GM23338 (cell line): Measurements from ENCODE around the gene MT1F. TPM values are rescaled to one million over a fixed set of nuclear protein-coding genes. Genes with fewer than 3 reads are reported as not detected.

Experiments
- ATAC-seq: fragments of 200-7000 bp; cut with Tn5 transposase; 3 replicates; pipeline ENCODE4 v1.9.1; 2020
- DNase-seq: peaks from one replicate; pipeline ENCODE4 v3.0.0-alpha.2; 2015; ENCODE audit warnings: low spot score
- H2AFZ ChIP-seq: fragments of 200-600 bp; sonication (generic); 2 replicates; pipeline ENCODE4 v1.8.0; 2016; ENCODE audit warnings: antibody characterized with exemption, mild to moderate bottlenecking, moderate library complexity
- H3F3A ChIP-seq: fragments of 200-600 bp; sonication (generic); replicated peaks from 2 replicates; pipeline ENCODE4 v1.8.0; 2017; ENCODE audit warnings: antibody characterized with exemption, mixed run types, low read depth
- H3K27ac ChIP-seq: fragments of 200-600 bp; sonication (generic); 2 replicates; pipeline ENCODE4 v1.6.1; 2016; ENCODE audit warnings: low read depth
- H3K27me3 ChIP-seq: fragments of 200-600 bp; sonication (generic); 2 replicates; pipeline ENCODE4 v1.8.0; 2016; ENCODE audit warnings: mild to moderate bottlenecking, mixed run types, moderate library complexity; ENCODE audit not compliant: insufficient read depth
- H3K36me3 ChIP-seq: fragments of 200-600 bp; sonication (generic); 2 replicates; pipeline ENCODE4 v1.8.0; 2016; ENCODE audit warnings: mild to moderate bottlenecking; ENCODE audit not compliant: insufficient read depth
- H3K4me1 ChIP-seq: fragments of 200-600 bp; sonication (generic); 2 replicates; pipeline ENCODE4 v1.8.0; 2016; ENCODE audit warnings: mild to moderate bottlenecking, moderate library complexity; ENCODE audit not compliant: insufficient read depth
- H3K4me2 ChIP-seq: fragments of 200-600 bp; sonication (generic); 2 replicates; pipeline ENCODE4 v1.7.1; 2017; ENCODE audit warnings: mixed run types
- H3K4me3 ChIP-seq: fragments of 200-600 bp; sonication (generic); 2 replicates; pipeline ENCODE4 v1.6.1; 2016; ENCODE audit warnings: mixed run types
- H3K79me2 ChIP-seq: fragments of 200-600 bp; sonication (generic); replicated peaks from 2 replicates; pipeline ENCODE4 v1.8.0; 2017; ENCODE audit warnings: mild to moderate bottlenecking; ENCODE audit not compliant: insufficient read depth
- H3K9me2 ChIP-seq: fragments of 200-600 bp; sonication (generic); 2 replicates; pipeline ENCODE4 v1.8.0; 2017; ENCODE audit not compliant: insufficient read depth
- H4K20me1 ChIP-seq: fragments of 200-600 bp; sonication (generic); replicated peaks from 2 replicates; pipeline ENCODE4 v1.8.0; 2017; ENCODE audit warnings: mild to moderate bottlenecking; ENCODE audit not compliant: insufficient read depth
- H3K27ac Mint-ChIP-seq: 2 replicates; pipeline ENCODE4 v1.8.0; 2020; ENCODE audit warnings: inconsistent platforms, mild to moderate bottlenecking, moderate library complexity, mixed read lengths
- H3K27me3 Mint-ChIP-seq: 3 replicates; pipeline ENCODE4 v1.8.0; 2022; ENCODE audit warnings: low read depth, mild to moderate bottlenecking, moderate library complexity, mixed read lengths, inconsistent platforms; ENCODE audit not compliant: insufficient read depth, poor library complexity
- H3K36me3 Mint-ChIP-seq: 3 replicates; pipeline ENCODE4 v1.8.0; 2021; ENCODE audit warnings: low read depth, mild to moderate bottlenecking, inconsistent platforms, moderate library complexity, mixed read lengths
- H3K4me1 Mint-ChIP-seq: 3 replicates; pipeline ENCODE4 v1.8.0; 2020; ENCODE audit warnings: mild to moderate bottlenecking, inconsistent platforms, mixed read lengths
- H3K4me3 Mint-ChIP-seq: 3 replicates; pipeline ENCODE4 v1.8.0; 2021; ENCODE audit warnings: moderate library complexity, mild to moderate bottlenecking, inconsistent platforms, mixed read lengths
- H3K9me3 Mint-ChIP-seq: 3 replicates; pipeline ENCODE4 v1.8.0; 2020; ENCODE audit warnings: moderate library complexity, mild to moderate bottlenecking, inconsistent platforms, mixed read lengths
- CREB1 ChIP-seq: fragments of 250-450 bp; sonication (Bioruptor Pico); IDR thresholded peaks from 2 replicates; pipeline ENCODE4 v1.5.0; 2020; ENCODE audit warnings: low read depth, mild to moderate bottlenecking, moderate library complexity
- CTCF ChIP-seq, 2 experiments: fragments of 200-600 bp in 1 of 2; sonication (generic) in 1 of 2; conservative IDR thresholded peaks; 2 replicates each; pipeline versions ENCODE4 v1.5.1 to v1.6.1; 2016 to 2017; ENCODE audit warnings: antibody characterized with exemption in 2 of 2, low read depth in 2 of 2, mild to moderate bottlenecking in 2 of 2, moderate library complexity in 1 of 2
- EZH2 ChIP-seq: fragments of 200-600 bp; sonication (generic); IDR thresholded peaks from one replicate; pipeline ENCODE4 v1.8.0; 2017; ENCODE audit warnings: antibody characterized with exemption, mild to moderate bottlenecking, low read depth; ENCODE audit not compliant: unreplicated experiment
- EZH2phosphoT487 ChIP-seq: fragments of 200-600 bp; sonication (generic); IDR thresholded peaks from one replicate; pipeline ENCODE4 v1.8.1; 2018; ENCODE audit warnings: antibody characterized with exemption; ENCODE audit not compliant: unreplicated experiment
- NANOG ChIP-seq: IDR thresholded peaks from 2 replicates; pipeline ENCODE4 v1.6.1; 2016; ENCODE audit warnings: antibody characterized with exemption, borderline replicate concordance
- STAT1 ChIP-seq: IDR thresholded peaks from one replicate; pipeline ENCODE4 v1.6.1; 2016; ENCODE audit warnings: antibody characterized with exemption; ENCODE audit not compliant: unreplicated experiment
- ZNF114 ChIP-seq: fragments of 250-450 bp; sonication (Bioruptor Pico); IDR thresholded peaks from 2 replicates; pipeline ENCODE4 v1.5.0; 2020; ENCODE audit warnings: mild to moderate bottlenecking, moderate library complexity
- ZNF331 ChIP-seq: fragments of 250-450 bp; sonication (Bioruptor Pico); IDR thresholded peaks from 2 replicates; pipeline ENCODE4 v1.5.0; 2020; ENCODE audit warnings: low read depth, mild to moderate bottlenecking, moderate library complexity
- polyA plus RNA-seq: library from polyadenylated mRNA; unstranded; fragments of >200 nt; fragmentation: Nextera tagmentation; extraction: Ambion mirVana; gene quantifications from 2 replicates; pipeline ENCODE4 v1.2.1, GENCODE V29; 2016
- total RNA-seq: library from RNA; depleted of rRNA; stranded (reverse); fragments of >200 nt; shearing (Covaris generic); gene quantifications from 2 replicates; pipeline ENCODE4 v1.2.3, GENCODE V29; 2014
- TF ChIP-seq, protein P1 (sequence below): IDR thresholded peaks from one replicate; pipeline ENCODE4 v1.6.1; 2018; ENCODE audit warnings: antibody characterized with exemption; ENCODE audit not compliant: unreplicated experiment
- TF ChIP-seq, protein P2 (sequence below): IDR thresholded peaks from 2 replicates; pipeline ENCODE4 v1.6.1; 2016; ENCODE audit warnings: antibody characterized with exemption
- TF ChIP-seq, protein P3 (sequence below): fragments of 250-450 bp; sonication (Bioruptor Pico); IDR thresholded peaks from 2 replicates; pipeline ENCODE4 v1.5.0; 2020; ENCODE audit warnings: mild to moderate bottlenecking, moderate library complexity

Gene MT1F
- total and polyA plus RNA-seq, 2 experiments from 2014 or later = 7.4 to 107 TPM

DNA sequence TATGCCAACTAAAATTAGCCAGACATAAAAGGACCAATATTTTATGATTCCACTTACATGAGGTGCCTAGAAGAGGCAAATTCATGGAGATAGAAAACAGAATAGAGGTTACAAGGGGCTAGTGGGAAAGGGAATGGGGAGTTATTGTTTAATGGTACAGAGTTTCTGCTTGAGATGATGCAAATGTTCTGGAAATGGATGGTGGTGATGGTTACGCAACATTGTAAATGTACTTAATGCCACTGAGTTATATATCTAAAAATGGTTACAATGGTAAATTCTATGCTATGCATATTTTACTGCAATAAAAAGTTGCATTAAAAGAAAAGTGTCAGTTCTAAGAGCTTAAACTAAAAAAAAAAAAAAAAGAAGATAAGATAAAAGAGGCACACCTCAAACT lies 42.4 kb downstream of the MT1F start (continued):
- TF ChIP-seq, protein P1, sequence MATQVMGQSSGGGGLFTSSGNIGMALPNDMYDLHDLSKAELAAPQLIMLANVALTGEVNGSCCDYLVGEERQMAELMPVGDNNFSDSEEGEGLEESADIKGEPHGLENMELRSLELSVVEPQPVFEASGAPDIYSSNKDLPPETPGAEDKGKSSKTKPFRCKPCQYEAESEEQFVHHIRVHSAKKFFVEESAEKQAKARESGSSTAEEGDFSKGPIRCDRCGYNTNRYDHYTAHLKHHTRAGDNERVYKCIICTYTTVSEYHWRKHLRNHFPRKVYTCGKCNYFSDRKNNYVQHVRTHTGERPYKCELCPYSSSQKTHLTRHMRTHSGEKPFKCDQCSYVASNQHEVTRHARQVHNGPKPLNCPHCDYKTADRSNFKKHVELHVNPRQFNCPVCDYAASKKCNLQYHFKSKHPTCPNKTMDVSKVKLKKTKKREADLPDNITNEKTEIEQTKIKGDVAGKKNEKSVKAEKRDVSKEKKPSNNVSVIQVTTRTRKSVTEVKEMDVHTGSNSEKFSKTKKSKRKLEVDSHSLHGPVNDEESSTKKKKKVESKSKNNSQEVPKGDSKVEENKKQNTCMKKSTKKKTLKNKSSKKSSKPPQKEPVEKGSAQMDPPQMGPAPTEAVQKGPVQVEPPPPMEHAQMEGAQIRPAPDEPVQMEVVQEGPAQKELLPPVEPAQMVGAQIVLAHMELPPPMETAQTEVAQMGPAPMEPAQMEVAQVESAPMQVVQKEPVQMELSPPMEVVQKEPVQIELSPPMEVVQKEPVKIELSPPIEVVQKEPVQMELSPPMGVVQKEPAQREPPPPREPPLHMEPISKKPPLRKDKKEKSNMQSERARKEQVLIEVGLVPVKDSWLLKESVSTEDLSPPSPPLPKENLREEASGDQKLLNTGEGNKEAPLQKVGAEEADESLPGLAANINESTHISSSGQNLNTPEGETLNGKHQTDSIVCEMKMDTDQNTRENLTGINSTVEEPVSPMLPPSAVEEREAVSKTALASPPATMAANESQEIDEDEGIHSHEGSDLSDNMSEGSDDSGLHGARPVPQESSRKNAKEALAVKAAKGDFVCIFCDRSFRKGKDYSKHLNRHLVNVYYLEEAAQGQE = no peak

- TF ChIP-seq, protein P2, sequence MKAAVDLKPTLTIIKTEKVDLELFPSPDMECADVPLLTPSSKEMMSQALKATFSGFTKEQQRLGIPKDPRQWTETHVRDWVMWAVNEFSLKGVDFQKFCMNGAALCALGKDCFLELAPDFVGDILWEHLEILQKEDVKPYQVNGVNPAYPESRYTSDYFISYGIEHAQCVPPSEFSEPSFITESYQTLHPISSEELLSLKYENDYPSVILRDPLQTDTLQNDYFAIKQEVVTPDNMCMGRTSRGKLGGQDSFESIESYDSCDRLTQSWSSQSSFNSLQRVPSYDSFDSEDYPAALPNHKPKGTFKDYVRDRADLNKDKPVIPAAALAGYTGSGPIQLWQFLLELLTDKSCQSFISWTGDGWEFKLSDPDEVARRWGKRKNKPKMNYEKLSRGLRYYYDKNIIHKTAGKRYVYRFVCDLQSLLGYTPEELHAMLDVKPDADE = no peak
- TF ChIP-seq STAT1 (no peak), CREB1 (CRISPR knock-in tag) (no peak), ZNF114 (CRISPR knock-in tag) (no peak), NANOG (no peak), EZH2 (no peak), EZH2phosphoT487 (no peak), ZNF331 (CRISPR knock-in tag) (no peak), CTCF (conservative IDR thresholded peaks at IDR 0.05; ENCODE audit: low read depth in 2 of 2) (no peak)
- TF ChIP-seq, protein P3, sequence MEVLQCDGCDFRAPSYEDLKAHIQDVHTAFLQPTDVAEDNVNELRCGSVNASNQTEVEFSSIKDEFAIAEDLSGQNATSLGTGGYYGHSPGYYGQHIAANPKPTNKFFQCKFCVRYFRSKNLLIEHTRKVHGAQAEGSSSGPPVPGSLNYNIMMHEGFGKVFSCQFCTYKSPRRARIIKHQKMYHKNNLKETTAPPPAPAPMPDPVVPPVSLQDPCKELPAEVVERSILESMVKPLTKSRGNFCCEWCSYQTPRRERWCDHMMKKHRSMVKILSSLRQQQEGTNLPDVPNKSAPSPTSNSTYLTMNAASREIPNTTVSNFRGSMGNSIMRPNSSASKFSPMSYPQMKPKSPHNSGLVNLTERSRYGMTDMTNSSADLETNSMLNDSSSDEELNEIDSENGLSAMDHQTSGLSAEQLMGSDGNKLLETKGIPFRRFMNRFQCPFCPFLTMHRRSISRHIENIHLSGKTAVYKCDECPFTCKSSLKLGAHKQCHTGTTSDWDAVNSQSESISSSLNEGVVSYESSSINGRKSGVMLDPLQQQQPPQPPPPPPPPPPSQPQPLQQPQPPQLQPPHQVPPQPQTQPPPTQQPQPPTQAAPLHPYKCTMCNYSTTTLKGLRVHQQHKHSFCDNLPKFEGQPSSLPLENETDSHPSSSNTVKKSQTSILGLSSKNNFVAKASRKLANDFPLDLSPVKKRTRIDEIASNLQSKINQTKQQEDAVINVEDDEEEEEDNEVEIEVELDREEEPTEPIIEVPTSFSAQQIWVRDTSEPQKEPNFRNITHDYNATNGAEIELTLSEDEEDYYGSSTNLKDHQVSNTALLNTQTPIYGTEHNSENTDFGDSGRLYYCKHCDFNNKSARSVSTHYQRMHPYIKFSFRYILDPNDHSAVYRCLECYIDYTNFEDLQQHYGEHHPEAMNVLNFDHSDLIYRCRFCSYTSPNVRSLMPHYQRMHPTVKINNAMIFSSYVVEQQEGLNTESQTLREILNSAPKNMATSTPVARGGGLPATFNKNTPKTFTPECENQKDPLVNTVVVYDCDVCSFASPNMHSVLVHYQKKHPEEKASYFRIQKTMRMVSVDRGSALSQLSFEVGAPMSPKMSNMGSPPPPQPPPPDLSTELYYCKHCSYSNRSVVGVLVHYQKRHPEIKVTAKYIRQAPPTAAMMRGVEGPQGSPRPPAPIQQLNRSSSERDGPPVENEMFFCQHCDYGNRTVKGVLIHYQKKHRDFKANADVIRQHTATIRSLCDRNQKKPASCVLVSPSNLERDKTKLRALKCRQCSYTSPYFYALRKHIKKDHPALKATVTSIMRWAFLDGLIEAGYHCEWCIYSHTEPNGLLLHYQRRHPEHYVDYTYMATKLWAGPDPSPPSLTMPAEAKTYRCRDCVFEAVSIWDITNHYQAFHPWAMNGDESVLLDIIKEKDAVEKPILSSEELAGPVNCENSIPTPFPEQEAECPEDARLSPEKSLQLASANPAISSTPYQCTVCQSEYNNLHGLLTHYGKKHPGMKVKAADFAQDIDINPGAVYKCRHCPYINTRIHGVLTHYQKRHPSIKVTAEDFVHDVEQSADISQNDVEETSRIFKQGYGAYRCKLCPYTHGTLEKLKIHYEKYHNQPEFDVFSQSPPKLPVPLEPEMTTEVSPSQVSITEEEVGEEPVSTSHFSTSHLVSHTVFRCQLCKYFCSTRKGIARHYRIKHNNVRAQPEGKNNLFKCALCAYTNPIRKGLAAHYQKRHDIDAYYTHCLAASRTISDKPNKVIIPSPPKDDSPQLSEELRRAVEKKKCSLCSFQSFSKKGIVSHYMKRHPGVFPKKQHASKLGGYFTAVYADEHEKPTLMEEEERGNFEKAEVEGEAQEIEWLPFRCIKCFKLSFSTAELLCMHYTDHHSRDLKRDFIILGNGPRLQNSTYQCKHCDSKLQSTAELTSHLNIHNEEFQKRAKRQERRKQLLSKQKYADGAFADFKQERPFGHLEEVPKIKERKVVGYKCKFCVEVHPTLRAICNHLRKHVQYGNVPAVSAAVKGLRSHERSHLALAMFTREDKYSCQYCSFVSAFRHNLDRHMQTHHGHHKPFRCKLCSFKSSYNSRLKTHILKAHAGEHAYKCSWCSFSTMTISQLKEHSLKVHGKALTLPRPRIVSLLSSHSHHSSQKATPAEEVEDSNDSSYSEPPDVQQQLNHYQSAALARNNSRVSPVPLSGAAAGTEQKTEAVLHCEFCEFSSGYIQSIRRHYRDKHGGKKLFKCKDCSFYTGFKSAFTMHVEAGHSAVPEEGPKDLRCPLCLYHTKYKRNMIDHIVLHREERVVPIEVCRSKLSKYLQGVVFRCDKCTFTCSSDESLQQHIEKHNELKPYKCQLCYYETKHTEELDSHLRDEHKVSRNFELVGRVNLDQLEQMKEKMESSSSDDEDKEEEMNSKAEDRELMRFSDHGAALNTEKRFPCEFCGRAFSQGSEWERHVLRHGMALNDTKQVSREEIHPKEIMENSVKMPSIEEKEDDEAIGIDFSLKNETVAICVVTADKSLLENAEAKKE (CRISPR knock-in tag) = no peak
- ATAC-seq (no peak), DNase-seq (no peak)
- H4K20me1 ChIP-seq = no peaks in the 10 kb centered on the region
- no peaks in the 10 kb centered on the region for H3K79me2 ChIP-seq
- no peak overlapping the region for H3K4me2 ChIP-seq
- H3K27me3 Mint-ChIP-seq = peaks cover 9% of the 10 kb centered on the region
- peaks cover 11% of the 10 kb centered on the region for H3K4me1 Mint-ChIP-seq
- peaks cover 7% of the 10 kb centered on the region; the same call in 1 of the 2 replicates for H3K4me1 ChIP-seq
- H3K9me3 Mint-ChIP-seq = peaks cover 17% of the 10 kb centered on the region
- H3F3A ChIP-seq = 0 out of 2 replicates have a peak, but pooled peaks cover 4% of the 10 kb centered on the region
- no peaks in the 10 kb centered on the region for H3K27me3 ChIP-seq
- H3K27ac ChIP-seq = no peak overlapping the region
- H3K9me2 ChIP-seq = no peaks in the 10 kb centered on the region
- H3K4me3 ChIP-seq = no peak overlapping the region
- H2AFZ ChIP-seq = no peak overlapping the region
- no peak overlapping the region for H3K27ac Mint-ChIP-seq
- no peaks in the 10 kb centered on the region for H3K36me3 ChIP-seq
- no peak overlapping the region for H3K4me3 Mint-ChIP-seq
- H3K36me3 Mint-ChIP-seq = 0 out of 3 replicates have a peak, but pooled peaks cover 3% of the 10 kb centered on the region
These were observed 42.9 kb downstream of the MT1F start for GRCh38 chr16:56700631-56701030.
